Ecto neural progenitor cell (in vitro differentiated cells): ENCODE data around the gene ZNF227.
"Not testable (repeated sequence)": the region's sequence is repeated elsewhere in the genome, so short reads cannot be mapped to it uniquely, and the experiment has no call there.

ENCODE experiments used
- DNase-seq: peaks from one replicate; pipeline ENCODE4 v3.0.0-alpha.2; 2018; ENCODE audit warnings: low spot score

Gene ZNF227

GRCh38 chr19:44212250-44212865 lies at the start of gene ZNF227:
TSS of gene ZNF227 (plus strand) at chr19:44212532. CDS start at chr19:44217793, 5,261 bp downstream.
- peak; percentile 88 for DNase-seq

DNA sequence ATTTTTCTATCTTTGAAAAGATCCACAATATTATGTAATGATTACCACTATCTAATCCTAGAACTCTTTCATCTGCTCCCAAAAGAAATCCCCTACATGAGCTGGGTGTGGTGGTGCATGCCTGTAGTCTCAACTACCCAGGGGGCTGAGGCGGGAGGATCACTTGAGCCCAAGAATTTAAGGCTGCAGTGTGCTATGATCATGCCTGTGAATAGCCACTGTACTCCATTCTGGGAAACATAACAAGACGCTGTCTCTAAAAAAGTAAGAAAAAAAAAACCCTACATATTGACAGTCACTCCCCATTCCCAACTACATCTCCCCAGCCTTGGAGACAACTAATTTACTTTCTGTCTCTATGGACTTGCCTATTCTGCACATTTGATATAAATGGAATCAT lies 48.5 kb upstream of the ZNF227 start:
- DNase-seq, result no peak

DNA sequence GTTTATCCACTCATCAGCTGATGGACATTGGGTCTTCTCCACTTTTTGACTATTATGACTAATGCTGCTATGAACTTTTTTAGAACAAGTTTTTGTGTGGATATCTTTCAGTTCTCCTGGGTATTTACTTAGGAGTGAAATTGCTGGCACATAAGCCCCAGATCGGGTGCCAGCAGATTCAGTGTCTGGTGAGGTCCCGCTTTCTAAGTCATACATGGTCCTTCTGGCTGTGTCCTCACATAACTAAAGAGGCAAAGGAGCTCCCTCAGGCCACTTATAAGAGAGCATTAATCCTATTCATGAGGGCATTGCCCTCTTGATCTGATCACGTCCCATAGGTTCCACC lies 48.0 kb upstream of the ZNF227 start:
- no peak for DNase-seq

DNA sequence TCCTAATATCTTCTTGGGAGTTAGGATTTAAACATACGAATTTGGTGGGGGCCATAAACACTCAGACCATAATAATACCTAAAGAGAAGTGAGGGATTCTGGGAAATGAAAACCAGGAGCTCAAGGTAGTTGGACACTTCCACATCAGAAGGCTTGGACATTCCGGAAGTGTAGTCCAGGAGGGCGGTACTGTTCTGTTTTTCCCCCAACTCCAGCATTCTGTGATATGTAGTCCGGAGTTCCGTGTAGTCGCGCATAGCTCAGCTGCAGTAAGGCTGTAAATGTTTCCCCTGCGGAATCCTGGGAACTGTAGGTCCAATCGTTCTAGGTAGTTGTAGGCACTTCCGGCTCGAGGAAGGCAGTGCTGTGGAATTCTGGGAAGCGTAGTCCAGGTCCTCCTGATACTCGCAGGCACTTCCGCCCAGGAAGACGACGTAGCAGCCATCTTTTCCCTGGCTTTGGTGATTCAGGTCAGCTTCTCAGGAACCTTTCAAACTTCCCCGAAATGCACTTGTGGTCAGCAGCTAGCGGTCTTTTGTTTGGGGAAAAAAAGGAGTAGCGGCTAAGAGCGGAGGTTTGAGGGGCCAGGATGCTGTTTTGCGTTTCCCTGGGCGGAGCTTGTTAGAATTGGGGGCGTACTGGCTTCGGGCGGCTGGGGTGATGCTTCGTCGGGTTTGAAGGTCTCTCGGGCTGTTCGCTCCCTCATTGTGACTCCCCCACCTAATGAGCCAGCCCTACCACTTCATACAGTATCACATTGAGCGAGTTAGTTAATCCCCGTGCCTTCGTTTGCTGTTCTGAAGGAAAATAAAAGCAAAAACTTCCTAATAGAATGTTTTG lies 47.4 kb upstream of the ZNF227 start, which contains the start of gene ZNF226:
Gene ZNF226 (plus strand): TSS at position 428 of the 840 bp plus-strand sequence. CDS start 4,981 bp downstream, outside the sequence.
- DNase-seq, result peak; percentile 87

DNA sequence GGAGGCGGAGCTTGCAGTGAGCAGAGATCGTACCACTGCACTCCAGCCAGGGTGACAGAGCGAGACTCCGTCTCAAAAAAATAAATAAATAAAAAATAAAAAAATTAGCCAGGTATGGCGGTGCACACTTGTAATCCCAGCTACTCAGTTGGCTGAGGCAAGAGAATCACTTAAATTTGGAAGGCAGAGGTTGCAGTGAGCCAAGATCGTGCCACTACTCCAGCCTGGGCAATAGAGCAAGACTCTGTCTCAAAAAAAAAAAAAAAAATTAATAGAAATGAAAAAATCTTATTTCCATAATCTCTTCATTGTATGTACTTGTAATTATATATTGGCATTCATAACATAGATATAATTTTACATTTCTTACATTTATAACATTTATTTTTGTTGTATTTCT lies 41.7 kb upstream of the ZNF227 start:
- not testable (repeated sequence) for DNase-seq

- DNase-seq, result no peak
These were observed 35.7 kb upstream of the ZNF227 start for GRCh38 chr19:44176590-44176989.

DNA sequence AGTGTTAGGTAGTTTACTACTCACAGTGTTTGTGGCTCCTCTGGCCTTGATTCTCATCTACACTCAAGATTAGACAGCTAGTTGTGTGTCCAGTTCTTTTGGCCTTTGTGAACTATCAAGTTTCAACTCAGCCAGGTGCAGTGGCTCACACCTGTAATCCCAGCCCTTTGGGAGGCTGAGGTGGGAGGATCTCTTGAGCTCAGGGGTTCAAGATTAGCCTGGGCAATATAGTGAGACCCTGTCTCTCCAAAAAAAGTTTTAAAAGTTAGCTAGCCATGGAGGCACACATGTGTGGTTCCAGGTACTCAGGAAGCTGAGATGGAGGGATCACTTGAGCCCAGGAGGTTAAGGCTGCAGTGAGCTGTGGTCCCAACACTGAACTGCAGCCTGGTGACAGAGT lies 31.4 kb upstream of the ZNF227 start:
- DNase-seq, result no peak

GRCh38 chr19:44182145-44182544 lies 30.2 kb upstream of the ZNF227 start:
- no peak for DNase-seq

GRCh38 chr19:44190020-44190419 lies 22.3 kb upstream of the ZNF227 start:
- DNase-seq, result no peak

- no peak for DNase-seq
These were observed 20.2 kb upstream of the ZNF227 start for GRCh38 chr19:44192127-44192526.

DNA sequence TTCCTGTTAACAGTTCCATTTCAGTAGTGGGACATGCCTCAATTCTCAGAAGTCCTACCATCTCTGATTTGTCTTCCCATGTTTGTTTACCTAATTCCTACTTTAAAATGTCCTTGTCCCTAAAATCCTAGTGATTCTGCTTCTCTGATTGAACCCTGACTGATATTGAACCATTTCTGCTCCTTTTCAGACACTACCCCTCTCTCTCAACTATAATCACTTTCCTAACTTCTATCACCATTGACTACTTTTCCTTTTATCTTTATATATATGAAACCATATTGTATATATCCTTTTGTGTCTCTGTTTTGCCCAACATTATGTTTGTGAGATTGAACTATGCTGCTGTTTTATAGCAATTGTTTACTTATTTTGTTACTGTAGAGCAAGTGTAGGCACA lies 15.6 kb upstream of the ZNF227 start:
- DNase-seq, result no peak

- DNase-seq, result no peak
These were observed 9.9 kb upstream of the ZNF227 start for GRCh38 chr19:44202470-44202869.

DNA sequence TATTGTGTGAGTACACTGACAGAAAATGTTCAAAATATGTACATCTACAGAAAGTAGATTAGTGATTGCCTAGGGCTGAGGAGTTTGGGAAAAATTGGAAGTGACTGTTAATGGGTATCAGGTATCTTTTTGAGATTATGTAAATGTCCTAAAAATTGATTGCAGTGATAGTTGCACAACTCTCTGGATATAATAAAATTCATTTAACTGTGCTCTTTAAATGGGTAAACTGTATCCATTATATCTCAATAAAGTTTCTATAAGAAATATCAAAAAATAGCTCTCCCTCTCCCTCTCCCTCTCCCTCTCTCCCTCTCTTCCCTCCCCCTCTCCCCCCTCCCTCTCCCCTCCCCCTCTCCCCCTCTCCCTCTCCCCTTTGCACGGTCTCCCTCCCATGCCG lies 9.4 kb upstream of the ZNF227 start:
- DNase-seq, result no peak

DNA sequence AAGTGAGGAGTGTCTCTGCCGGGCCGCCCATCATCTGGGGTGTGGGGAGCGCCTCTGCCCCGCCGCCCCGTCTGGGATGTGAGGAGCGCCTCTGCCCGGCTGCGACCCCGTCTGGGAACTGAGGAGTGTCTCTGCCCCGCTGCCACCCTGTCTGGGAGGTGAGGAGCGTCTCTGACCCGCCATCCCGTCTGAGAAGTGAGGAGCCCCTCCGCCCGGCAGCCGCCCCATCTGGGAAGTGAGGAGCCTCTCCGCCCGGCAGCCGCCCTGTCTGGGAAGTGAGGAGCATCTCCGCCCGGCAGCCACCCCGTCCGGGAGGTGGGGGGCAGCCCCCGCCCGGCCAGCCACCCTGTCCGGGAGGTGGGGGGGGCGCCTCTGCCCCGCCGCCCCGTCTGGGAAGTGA lies 8.5 kb upstream of the ZNF227 start:
- DNase-seq, result not testable (repeated sequence)

DNA sequence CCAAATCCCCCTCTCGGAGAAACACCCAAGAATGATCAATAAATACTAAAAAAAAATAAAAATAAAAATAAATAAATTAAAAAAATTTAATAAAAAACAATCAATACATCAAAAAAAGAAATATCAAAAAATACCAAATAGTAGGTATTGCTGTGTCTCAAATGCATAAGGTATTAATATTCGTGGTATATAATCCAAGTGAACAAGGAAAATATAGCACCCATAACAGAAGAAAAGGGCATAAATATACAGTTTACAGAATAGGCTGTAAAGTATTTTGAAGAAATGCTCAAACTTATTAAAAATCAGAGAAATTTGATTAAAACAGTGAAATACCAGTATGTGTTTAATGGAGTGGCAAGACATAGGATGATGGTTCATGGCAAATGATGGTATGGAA lies 7.6 kb upstream of the ZNF227 start:
- DNase-seq, result no peak

- DNase-seq, result peak; percentile 92
These were observed 5.1 kb upstream of the ZNF227 start for GRCh38 chr19:44207126-44207803.

DNA sequence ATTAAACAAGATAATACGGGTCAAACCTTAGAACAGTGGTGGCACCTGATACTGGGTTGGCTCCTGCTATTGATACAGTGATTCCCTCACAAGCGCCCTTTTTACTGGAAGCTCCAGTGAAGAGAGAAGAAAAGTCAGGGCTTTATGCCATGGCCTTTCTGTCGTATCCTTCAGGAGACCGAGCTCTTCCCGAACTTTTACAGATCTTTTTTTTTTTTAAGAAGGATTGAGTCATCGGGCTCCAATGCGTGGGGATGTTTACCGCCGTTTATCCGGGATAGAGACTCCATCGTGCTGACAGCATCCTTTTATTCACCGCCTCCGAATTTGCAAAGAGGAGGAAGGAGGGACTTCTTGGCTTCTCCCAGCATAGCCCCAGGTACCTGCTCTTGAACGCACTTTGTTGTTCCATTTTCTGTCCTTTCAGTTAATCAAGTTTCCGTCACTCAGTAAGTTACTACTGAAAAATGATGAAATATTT lies 574 bp downstream of the ZNF227 start:
- DNase-seq, result no peak

GRCh38 chr19:44219926-44220325 lies 7.6 kb downstream of the ZNF227 start:
- DNase-seq, result not testable (repeated sequence)

DNA sequence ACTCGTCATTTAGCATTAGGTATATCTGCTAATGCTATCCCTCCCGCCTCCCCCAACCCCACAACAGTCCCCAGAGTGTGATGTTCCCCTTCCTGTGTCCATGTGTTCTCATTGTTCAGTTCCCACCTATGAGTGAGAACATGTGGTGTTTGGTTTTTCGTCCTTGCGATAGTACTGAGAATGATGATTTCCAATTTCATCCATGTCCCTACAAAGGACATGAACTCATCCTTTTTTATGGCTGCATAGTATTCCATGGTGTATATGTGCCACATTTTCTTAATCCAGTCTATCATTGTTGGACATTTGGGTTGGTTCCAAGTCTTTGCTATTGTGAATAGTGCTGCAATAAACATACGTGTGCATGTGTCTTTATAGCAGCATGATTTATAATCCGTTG lies 8.4 kb downstream of the ZNF227 start:
- DNase-seq, result not testable (repeated sequence)

GRCh38 chr19:44221291-44221690 lies 9.0 kb downstream of the ZNF227 start:
- not testable (repeated sequence) for DNase-seq

- DNase-seq, result no peak
These were observed 16.0 kb downstream of the ZNF227 start for GRCh38 chr19:44228318-44228717.

GRCh38 chr19:44232867-44233266 lies 20.5 kb downstream of the ZNF227 start:
- DNase-seq, result no peak

GRCh38 chr19:44236384-44236783 lies 24.1 kb downstream of the ZNF227 start:
- no peak for DNase-seq
